Hepatocyte (in vitro differentiated cells): ENCODE data around the gene SYNGR3.

Experiments
- EZH2 ChIP-seq: fragments of 200-600 bp; sonication (generic); IDR thresholded peaks from 2 replicates; pipeline ENCODE4 v1.6.1; 2016; ENCODE audit warnings: antibody characterized with exemption, mild to moderate bottlenecking, borderline replicate concordance
- EZH2phosphoT487 ChIP-seq: fragments of 200-600 bp; sonication (generic); IDR thresholded peaks from one replicate; pipeline ENCODE4 v1.6.1; 2018; ENCODE audit warnings: antibody characterized with exemption, mild to moderate bottlenecking, low read depth, moderate library complexity; ENCODE audit not compliant: unreplicated experiment, severe bottlenecking
- TF ChIP-seq, protein P1 (sequence below): fragments of 200-600 bp; sonication (generic); IDR thresholded peaks from 2 replicates; pipeline ENCODE4 v1.5.1; 2016; ENCODE audit warnings: antibody characterized with exemption, mild to moderate bottlenecking; ENCODE audit not compliant: poor library complexity

- TF ChIP-seq EZH2, result no peak
- TF ChIP-seq, protein P1, sequence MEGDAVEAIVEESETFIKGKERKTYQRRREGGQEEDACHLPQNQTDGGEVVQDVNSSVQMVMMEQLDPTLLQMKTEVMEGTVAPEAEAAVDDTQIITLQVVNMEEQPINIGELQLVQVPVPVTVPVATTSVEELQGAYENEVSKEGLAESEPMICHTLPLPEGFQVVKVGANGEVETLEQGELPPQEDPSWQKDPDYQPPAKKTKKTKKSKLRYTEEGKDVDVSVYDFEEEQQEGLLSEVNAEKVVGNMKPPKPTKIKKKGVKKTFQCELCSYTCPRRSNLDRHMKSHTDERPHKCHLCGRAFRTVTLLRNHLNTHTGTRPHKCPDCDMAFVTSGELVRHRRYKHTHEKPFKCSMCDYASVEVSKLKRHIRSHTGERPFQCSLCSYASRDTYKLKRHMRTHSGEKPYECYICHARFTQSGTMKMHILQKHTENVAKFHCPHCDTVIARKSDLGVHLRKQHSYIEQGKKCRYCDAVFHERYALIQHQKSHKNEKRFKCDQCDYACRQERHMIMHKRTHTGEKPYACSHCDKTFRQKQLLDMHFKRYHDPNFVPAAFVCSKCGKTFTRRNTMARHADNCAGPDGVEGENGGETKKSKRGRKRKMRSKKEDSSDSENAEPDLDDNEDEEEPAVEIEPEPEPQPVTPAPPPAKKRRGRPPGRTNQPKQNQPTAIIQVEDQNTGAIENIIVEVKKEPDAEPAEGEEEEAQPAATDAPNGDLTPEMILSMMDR, result no peak
- no peak for TF ChIP-seq EZH2phosphoT487
Observed at GRCh38 chr16:1992704-1993317, 3.0 kb downstream of the SYNGR3 start.
